ENCODE data around the gene ZSCAN12.

The ZSCAN12 gene

GRCh38 chr6:28408076-28408802 is 8.7 kb upstream of the ZSCAN12 start:
- TF ChIP-seq SIN3A (IDR thresholded peaks at IDR 0.05; ENCODE audit: borderline replicate concordance, insufficient read depth, low read length) (no peak), POLR2AphosphoS5 (IDR thresholded peaks at IDR 0.05; ENCODE audit: low read depth, low read length) (no peak), FOXP2 (optimal IDR thresholded peaks at IDR 0.05; ENCODE audit: borderline replicate concordance, extremely low read depth, extremely low read length, insufficient read depth) (no peak), TAF1 (IDR thresholded peaks at IDR 0.05; ENCODE audit: borderline replicate concordance, insufficient read depth, low read length) (no peak), REST (IDR thresholded peaks at IDR 0.05; ENCODE audit: insufficient read depth in 1 of 2, low read depth in 2 of 2, low read length in 2 of 2) (no peak)

- no peak for TF ChIP-seq SIN3A (IDR thresholded peaks at IDR 0.05; ENCODE audit: borderline replicate concordance, insufficient read depth, low read length)
- no peak for TF ChIP-seq FOXP2 (optimal IDR thresholded peaks at IDR 0.05; ENCODE audit: borderline replicate concordance, extremely low read depth, extremely low read length, insufficient read depth)
- TF ChIP-seq POLR2AphosphoS5 (IDR thresholded peaks at IDR 0.05; ENCODE audit: low read depth, low read length), result no peak
- TF ChIP-seq REST (IDR thresholded peaks at IDR 0.05; ENCODE audit: insufficient read depth in 1 of 2, low read depth in 2 of 2, low read length in 2 of 2), result no peak
- no peak for TF ChIP-seq TAF1 (IDR thresholded peaks at IDR 0.05; ENCODE audit: borderline replicate concordance, insufficient read depth, low read length)
Measured at GRCh38 chr6:28407401-28407800, 7.9 kb upstream of the ZSCAN12 start.

GRCh38 chr6:28402197-28402596 is 2.6 kb upstream of the ZSCAN12 start:
- TF ChIP-seq FOXP2 (optimal IDR thresholded peaks at IDR 0.05; ENCODE audit: borderline replicate concordance, extremely low read depth, extremely low read length, insufficient read depth) (no peak), POLR2AphosphoS5 (IDR thresholded peaks at IDR 0.05; ENCODE audit: low read depth, low read length) (no peak), SIN3A (IDR thresholded peaks at IDR 0.05; ENCODE audit: borderline replicate concordance, insufficient read depth, low read length) (no peak), TAF1 (IDR thresholded peaks at IDR 0.05; ENCODE audit: borderline replicate concordance, insufficient read depth, low read length) (no peak), REST (IDR thresholded peaks at IDR 0.05; ENCODE audit: insufficient read depth in 1 of 2, low read depth in 2 of 2, low read length in 2 of 2) (no peak)

GRCh38 chr6:28401172-28401571 is 1.6 kb upstream of the ZSCAN12 start:
- TF ChIP-seq TAF1 (IDR thresholded peaks at IDR 0.05; ENCODE audit: borderline replicate concordance, insufficient read depth, low read length) (no peak), FOXP2 (optimal IDR thresholded peaks at IDR 0.05; ENCODE audit: borderline replicate concordance, extremely low read depth, extremely low read length, insufficient read depth) (no peak), SIN3A (IDR thresholded peaks at IDR 0.05; ENCODE audit: borderline replicate concordance, insufficient read depth, low read length) (no peak), POLR2AphosphoS5 (IDR thresholded peaks at IDR 0.05; ENCODE audit: low read depth, low read length) (no peak), REST (IDR thresholded peaks at IDR 0.05; ENCODE audit: insufficient read depth in 1 of 2, low read depth in 2 of 2, low read length in 2 of 2) (no peak)

Data from PFSK-1 (cell line).